HG03159 (cell line): ENCODE results near the gene PGC.
A peak's percentile ranks its signal among the peaks of the same experiment; 100 is the strongest.

Source experiments
- ATAC-seq: cut with Tn5 transposase; IDR thresholded peaks from one replicate; pipeline ENCODE4 v1.9.1; 2021; ENCODE audit warnings: mild to moderate bottlenecking, moderate library complexity; ENCODE audit not compliant: unreplicated experiment

The PGC gene

DNA sequence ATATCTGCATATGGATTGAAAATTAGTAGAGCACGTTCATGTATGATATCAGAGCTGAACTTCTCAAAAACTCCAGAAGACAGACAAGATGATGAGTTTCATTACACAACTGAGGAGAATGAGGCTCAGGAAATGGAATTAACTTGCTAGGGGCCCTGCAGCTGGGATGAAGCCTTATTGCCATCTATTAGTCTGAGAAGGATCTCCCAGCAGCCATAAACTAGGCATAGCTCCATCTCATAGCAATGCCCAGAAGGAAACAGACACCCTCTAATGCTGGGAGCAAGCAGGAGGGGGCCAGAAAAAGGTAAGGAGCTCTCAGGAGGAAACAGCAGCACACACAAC, 29.8 kb downstream of the PGC start:
- no peak for ATAC-seq

DNA sequence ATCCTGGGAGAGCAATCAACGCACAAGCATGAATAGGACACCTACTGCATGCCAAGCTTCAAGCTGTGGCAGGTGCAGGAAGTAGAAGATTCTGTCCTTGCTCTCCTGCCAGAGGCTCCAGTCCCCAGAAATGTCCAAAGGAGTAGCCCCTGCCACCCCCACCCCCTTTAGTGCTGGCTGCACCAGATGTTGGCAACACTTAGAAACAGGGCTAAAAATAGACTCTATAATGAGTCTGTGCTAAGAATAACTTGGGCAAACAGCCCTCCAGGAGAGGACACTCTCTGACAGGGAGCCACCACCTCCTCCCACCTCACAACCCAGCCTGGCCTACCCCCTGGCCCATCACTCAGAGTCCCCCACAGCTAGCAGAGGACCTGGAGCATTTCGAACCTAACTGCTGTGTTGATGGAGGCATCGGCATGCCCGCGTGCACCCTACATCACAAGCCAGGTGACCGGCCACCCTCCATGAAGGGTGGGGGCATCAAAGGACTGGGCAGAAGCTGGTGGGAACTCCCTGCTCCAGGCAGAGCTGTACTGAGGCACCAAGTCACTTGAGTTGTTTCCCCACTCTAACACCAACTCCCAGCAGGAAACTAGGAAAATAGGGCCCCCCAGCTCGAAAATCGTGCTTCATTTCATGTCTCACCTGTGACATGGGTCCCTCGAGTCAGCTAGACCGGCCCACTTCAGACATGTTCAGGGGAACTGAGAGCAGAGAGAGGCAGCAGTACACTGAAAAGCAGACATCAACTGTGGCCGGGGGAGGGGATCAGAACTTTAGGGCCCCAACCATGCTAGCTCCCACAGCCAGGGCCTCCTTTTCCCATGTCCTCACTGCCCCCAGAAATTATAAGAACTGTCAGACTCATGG, 30.4 kb downstream of the PGC start:
- ATAC-seq, result no peak

DNA sequence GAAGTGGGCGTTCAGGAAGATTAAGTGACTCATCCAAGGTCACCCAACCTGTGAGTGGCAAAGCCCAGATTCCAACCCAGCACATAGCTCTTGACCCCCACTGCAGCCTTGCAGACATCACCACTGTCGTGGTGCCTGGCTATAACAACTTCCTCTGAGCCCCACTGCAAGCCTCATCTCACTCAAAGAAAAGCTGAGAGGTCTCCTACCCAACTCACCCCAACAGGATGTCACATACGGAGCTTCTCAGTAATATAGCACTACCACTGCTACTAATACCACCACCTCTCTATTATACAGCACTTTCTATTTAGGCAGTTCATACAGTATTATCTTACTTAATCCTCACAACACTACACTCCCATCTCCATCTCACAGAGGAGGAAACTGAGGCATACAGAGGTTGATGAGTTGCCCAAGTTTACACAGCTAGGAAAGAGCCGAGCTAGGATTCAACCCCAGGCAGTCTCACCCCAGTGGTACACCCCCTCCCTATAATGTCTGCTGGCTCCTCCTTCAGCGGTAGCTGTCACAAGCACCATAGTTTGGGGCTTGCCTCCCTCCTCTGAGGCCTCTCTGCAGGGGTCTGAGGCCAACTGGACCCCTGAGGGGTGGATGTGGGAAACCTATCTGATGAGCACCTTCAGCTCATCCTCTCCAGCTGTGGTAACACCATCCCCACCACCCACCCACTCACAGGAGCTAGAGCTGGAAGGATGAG, 31.2 kb downstream of the PGC start:
- ATAC-seq, result no peak

DNA sequence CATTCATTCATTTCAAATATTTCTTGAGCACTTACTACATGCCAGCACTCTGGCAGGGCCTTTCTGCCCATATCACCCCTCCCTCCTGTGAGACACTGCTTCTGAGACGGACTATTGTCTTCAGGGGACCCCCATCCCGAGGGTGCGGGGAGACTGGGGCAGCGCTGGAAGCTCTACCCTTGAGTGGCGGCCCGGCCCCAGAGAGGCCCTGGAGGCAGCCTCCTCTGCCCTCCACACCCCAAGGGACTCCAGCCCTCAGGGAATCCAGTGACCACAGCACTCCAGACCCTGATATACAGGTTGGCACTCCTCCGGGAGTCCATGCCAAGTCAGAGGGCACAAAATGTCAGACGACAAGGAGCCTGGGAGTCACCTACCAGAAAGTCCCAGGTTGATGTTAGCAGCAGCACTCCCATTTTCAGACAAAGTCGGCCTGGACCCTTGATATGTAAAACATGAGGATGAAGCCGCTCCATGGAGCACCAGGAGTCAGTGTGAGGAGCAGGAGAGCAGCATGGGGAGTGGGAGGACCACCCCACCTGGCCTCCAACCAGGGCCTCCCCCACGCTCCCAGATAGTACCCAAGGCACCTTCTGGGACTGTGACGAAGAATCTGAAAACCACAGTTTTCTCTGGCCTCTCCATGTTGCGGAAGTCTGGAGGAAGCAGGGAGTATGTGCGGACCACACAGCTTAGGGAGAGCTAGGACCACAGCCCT, 32.5 kb downstream of the PGC start:
- no peak for ATAC-seq

DNA sequence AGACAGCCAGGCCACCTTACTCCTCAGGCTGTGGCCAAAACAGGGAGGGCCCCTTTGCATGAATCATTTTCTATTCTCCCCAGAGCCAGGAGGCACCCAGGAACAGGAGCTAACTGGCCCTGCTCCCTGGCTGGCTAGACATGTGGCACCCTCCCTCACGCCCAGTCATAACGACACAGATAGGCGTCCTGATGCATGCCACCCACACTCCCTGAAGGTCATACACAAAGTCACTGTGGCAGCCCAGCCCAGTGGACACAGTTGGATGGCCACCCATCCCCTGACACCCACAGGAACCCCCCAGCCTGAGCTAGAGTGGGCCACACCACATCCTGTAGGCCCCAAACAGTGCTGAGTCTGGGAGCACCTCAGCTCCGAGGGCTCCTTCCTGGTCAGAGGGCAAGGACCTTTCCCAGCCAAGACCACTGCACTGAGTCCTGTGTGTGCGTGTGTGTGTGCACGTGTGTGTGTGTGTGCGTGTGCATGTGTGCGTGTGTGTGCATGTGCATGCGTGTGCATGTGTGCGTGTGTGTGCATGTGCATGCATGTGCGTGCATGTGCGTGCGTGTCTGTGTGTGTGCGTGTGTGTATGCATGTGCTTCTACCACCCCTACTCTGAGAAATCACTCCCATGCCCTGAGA, 33.4 kb downstream of the PGC start:
- ATAC-seq, result peak; percentile 55

DNA sequence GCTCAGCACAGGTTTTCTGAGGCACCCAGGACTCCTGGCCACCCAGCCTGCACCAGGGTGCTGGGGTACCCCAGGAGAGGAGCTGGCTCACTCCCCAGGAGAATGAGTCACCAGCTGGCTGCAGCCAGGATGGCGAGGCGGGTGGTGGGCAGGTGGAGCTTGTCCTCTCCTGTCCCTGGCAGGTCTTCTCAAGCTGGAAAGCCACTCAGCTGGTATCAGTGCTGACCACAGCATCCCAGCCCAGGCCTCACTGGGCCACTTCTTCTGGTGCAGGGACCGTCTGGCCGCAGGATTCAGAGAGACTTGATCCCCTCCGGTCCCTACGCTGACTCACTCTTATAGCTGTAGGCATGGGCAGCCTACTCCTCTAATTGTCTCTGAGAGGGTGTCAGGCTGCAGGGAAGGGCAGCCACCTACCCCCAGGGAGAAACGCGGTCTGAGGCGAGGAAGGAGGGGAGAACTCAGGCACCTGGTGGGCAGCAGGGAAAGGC, 34.0 kb downstream of the PGC start:
- ATAC-seq, result no peak

DNA sequence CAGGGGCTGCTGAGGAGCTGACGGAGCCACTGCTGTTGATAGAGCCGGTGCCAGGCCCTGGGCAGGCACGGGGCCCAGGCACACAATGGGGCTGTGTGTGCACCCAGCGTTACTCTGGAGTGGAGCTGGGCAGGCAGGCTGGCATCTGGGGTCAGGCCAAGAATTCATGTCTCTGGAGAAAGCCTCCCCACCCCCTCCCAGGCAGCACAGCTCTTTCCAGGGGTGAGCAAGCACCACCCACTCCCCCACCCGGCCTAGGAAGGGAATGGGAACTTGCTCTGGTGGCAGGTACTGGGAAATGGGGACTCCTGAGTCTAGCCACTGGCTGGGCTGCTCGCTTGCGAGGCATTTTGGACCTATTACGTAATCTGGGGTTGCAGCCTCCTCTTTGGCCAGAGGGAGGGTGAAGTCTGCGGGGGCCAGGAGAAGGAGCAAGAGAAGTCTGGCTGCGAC, 34.5 kb downstream of the PGC start:
- no peak for ATAC-seq

DNA sequence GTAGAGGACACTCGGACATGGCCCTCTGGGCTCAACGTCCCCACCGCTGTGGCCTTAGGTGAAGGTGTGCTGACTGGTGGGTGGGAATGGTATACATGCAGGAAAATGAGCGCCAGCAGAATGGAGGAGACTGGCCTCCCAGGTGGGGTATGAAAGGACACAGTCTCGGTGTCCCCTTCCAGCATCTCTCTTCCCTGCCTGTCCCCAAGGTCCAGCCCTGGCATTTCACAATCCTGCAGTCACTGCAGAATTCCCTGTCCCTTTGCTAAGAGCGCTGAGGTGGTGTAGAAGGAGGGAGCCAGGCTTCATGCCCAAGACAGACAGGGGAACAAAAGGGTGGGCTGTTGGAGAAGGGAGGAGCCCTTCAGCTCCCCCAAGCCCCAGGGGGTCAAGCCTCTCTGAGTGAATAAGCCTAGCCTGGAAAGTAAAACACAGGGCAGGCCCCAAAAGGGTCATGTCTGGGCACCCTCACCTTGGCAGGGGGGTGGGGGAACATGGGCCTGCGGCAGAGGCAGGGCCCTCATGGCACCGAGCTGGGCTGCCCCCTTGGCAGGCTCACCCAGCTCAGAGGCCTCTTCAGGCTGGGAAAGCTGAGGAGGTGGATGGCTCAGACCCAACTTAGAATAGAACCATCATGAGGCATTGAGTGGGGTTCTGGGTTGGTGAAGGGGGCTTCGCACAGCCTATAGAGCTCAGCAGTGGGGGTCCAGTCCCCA, 35.7 kb downstream of the PGC start:
- ATAC-seq, result no peak

DNA sequence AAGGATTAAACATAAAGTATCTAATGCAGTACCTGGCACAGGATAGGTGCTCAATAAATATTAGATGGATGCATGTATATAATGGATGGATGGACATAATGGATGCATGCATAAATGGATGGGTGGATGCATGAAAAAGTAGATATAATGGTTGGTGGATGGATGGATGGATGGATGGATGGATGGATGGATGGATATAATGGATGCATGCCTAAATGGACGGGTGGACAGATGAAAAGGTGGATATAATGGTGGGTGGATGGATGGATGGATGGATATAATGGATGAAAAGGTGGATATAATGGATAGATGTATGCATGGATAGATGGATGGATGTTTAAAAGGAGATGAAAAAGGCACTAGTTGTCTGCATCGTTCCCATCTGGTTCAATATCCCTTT, 37.8 kb downstream of the PGC start:
- ATAC-seq, result no peak

DNA sequence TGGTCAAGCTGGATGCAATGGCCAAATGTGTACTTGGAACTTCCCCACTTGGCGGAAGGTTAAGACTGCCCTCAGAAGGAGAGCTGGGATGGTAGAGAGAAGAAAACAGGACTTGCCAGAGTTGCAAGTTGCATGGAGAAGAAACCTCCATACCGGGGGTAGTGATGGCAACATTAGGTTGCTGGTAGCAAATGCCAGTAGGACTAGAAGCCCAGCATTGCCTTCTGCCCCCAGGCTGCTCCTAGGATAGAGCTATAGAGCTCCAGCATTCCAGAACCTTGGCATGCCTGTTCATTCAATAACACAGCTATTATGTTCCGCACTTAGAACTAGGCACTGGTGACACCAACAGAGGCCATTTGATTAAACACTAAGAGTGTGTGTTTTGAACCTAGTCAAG, 38.3 kb downstream of the PGC start:
- no peak for ATAC-seq

DNA sequence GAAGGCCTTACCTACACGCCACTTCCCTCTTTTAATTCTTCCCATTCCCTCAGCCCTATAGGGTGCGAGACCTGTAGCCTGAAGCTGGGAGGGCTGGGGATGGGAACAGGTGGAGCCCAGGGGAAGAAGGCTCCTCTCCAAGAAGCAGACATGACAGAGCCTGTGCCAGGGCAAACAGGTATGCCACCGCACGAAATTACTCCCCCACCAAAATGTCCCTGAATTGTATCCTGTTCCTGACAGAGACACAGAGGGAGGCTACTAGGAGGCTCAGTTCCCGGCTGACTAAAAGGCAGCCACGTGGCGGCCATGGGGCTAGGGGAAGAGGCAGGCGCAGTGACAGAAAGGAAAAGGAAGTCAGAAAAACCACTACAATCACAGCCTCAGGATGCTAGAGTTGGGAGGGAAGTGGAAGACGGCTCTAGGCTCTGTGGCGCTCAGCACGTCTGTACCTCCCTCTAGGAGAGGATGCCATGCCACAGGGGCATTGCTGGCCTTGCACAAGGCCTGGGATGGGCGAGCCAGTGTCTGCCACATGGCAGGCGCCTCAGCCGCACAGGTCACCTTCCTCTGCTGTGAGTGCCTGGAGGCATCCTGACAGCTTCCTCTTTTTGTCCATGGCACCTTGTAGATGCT, 39.5 kb downstream of the PGC start:
- ATAC-seq, result no peak

DNA sequence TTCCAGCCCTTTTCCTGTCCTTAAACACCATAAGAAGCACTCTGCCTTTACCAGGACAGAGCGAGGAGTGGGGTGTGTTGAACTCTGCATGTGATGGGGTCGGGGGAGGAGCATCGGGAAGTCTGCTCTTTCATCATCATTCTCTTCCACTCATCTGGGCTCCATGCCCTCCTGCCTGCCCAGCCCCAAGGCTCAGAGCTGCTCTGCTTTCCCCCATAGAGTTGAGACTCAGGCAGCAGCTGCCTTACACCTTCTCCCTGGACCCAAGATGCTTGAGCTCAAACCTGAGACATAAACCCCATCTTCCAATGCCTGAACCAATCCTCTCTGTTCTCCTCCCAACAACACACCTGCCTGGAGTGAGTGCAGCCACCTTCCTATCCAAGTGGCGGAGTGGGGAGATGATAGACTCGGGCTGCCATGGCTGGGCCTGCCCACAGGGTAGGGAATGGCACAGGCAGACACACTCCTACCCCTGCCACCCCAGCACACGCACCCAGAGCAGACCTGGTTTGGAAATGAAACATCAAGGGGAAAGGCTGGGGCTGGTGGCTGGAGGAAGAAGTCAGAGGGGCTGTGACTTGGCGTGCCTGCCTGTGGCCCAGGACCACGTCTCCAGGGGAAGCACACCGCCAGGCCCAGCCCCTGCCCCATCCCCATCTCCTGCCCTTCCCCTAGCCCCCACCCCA, 40.2 kb downstream of the PGC start:
- no peak for ATAC-seq

DNA sequence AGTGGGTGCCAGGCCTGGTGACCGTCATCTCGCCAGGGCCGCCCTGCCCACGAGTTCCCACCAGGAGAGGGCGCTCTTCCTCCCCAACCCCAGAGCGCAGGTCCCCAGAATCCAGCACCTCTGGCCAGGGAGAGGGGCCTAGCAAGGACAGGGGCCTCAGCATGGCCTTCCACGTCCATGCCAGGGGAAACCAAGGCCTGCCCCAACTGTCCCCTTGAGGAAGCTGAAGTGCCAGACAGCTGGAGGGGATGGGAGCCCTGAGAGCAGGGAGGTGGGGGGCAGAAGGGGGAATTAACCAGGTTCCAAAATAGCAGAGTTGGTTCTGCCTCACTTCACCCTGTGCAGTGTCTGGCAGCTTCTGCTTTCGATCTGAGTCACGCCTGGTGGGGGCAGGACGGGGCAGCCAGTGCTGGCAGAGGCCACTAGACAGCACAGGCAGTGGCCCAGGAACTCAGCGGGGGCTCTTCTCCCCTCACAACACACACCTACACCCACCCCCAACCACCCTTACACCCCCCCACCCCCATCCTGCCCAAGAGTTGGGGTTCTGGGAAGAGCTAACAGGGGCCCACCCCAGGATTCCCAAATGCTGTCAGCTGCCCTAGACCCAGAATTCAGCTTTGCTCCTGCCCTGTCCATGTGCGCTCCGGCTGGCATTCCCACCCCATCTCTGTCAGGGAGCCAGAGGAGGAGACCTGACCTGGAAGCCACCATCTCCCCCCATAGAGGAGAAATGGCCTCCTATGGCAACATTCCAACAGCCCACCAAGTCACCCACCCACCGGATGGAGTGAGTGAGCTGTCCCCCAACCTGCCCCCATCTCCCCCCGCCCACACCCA, 41.0 kb downstream of the PGC start:
- ATAC-seq, result peak; percentile 80

DNA sequence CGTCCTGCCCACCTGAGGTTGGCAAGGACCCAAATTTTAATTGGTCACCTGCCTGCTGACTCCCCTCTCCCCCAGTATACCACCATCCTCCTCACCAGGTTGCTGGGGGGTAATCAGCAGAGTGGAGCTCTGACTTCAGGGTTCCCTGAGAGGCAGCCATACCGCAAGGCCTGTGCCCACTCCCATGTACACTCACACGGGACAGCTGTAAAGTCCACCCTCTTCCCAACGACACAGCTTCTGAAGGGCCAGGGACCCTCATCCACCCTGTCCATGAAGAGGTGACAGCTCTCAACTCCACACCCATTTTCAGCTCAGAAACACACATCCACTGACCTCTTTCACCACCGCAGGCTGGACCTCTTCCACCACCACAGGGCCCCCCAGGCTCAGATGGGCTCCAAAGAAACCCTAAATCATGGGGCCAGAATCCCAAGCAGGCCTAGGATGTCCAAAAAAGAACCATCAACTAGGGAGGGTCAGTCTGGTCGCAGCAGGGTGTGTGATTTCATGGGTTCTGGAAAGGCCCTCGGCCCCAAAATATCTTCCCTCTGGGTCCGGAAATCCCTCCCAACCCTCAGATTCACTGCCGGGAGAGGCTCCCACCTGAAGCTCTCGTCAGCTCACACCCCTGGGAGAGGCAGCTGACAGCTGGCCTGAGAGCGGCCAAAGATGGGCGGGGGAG, 41.7 kb downstream of the PGC start:
- no peak for ATAC-seq

DNA sequence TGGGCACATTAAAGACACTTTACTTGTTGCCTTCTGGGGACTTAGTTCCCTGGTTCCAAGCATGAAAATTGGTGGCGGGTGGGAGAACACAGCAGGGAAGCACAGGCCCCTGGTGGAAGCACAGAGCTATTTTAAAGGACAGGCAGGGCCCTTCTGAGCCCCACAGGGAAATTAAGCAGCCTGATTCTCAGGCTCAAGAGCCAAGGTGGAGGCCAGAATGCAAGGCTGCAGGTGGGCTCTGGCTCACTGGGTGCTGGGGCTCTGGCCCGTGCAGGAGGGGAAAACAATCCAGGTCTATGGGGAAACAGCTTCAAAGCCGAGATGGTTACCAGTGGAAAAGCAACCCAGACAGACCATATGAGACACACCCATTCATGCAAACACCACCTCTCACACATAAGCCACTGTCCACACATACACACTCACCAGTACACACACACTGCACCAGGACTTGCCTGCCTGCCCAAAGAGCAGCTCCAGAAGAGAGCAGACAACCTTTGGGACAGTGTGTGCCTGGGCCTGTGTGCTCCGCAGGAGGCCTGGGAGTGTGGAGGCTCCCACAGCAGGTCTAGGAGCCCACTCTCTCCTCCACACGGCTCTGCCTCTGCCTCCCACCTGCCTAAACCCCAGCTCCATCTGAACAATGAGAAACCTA, 42.4 kb downstream of the PGC start:
- ATAC-seq, result no peak

DNA sequence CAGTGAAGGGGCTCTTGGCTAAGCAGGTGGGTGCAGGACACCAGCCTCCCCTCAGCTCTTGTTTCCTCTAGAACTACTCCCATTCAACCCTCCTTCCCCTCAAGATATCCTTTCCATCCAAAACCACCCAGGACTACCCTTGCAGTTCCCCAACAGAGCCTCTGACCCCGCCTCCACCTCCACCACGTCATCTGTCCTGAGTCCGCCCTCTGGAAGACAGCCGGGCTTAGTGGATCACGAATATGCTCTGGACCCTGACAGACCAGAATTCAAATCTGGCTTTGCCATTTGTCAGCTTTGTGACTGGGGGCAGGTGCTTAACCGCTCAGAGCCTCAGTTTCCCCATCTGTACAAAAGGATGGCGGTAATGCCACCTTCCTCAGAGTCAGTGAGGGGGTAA, 43.2 kb downstream of the PGC start:
- ATAC-seq, result no peak

DNA sequence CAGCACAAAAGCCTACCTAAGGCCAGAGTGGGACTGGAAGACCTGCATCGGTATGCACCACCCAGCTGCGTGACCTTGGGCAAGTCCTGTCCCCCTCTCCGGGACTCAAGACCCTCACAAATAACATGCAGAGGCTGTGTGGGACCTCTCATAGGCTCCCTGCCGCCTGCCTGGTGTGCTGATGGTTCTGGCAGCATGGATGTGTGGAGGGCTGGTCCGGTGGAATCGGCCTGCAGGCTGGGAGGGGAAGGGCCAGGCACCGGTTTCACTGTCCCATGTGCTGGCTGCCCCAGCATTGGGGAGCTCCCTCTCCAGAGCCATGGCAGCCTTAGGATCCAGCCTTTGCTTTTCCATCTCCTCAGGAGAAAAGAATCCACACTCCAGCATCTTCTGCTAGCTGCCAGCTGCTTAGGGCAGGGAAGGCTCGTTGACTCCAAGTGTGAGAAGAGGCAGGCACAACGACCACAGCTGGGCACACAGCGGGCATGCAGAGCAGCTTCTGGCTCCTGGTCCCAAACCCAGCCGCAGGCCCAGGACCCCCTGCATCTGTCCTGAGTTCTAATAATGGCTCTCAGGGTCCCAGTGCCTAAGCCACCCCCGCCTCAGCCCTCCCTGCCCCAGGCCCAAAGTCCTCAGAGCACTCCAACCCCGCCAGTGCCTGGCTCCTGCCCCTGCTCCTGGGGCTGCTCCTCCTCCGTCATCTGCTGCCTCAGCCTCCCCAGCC, 44.3 kb downstream of the PGC start:
- no peak for ATAC-seq
